ENCODE measurements around the gene MCM7.
"Not testable (repeated sequence)": the region's sequence is repeated elsewhere in the genome, so short reads cannot be mapped to it uniquely, and the experiment has no call there.

The MCM7 gene

DNA sequence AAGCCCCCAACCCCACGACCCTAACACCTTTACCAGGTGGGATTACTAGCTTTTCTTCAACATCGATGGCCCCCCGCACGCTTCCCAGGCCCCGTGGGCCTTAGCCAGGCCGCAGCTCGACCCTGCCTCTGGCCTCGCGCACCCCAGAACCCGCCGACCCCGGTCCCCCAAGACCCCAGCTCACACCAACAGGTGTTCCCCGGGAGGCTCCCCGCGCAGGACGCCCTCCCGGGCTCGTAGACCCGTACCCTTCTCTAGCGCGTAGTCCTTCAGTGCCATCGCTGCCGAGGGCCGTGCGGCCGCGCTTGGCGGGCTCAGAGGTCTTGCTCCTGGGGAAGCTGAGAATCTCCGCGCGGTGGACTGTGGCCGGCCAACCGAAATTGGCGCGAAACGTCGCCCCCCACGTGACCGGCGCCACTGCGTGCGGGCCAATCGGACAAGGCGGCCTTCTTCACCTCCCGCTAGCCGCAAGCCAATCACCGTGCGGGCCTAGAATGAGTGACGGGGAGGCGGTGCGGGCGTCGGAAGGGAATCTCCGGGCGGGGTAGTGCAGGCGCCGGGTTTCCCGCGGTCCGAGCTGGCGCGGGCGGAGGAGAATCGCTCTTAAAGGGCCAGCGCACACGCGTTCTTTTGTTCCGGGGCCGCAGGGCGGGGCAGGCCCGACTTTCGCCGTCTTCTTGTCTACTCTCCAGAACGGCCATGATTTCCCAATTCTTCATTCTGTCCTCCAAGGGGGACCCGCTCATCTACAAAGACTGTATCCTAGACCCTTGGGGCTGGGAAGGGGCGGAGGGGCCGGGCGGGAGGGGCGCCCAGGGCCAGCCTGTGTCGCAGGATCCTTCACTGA lies at the start of gene MCM7, which contains the start of gene AP4M1:
Gene MCM7, minus strand, starts transcription at position 382 of the 847 bp plus-strand sequence. Its CDS starts 103 bp downstream, at position 279.
Gene AP4M1, plus strand, starts transcription at position 628 of the 847 bp plus-strand sequence. Its CDS starts 72 bp downstream, at position 700.
- peak; percentile 98 for DNase-seq (ENCODE audit: low read depth in 2 of 2)

DNA sequence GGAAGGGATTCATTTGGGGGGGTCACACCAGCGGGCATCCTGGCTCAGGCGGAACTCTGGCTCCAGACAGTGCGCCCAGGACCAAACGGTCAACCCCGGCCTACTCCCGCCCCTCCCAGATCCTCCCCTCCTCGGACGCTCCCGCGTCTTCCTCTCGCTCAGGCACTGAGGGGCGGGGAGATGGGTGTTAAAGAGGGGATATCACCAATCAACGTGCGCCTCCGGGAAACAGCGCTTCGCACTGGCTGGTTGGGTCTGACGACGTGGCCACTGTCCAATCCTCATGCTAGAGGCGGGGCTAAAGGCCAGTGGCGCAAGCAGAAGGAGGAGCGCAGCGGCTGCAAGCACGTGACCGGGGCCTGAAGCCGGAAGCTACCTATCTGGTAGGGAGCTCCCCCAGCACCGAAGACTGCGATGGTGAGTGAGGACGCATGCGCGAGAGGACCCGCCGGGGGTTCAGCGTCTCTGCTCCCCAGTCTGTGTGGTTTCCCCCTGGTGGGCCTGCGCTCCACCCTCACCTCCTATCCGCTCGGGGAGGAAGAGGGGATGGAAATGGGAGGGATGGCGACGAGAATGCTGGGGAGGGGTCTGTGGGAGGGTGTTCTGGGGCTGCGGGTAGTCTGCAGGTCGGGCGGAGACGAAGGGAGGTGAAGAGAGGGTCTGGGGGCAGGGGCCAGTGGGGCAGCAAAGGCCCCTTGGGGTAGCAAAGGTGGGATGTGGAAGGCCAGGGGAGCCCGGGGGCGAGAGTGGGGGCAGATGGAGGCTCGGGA lies 47.5 kb upstream of the MCM7 start, which contains the start of gene LAMTOR4:
Gene LAMTOR4, plus strand, starts transcription at position 360 of the 770 bp plus-strand sequence. Its CDS starts 55 bp downstream, at position 415.
- peak; percentile 96 for DNase-seq (ENCODE audit: low read depth in 2 of 2)

DNA sequence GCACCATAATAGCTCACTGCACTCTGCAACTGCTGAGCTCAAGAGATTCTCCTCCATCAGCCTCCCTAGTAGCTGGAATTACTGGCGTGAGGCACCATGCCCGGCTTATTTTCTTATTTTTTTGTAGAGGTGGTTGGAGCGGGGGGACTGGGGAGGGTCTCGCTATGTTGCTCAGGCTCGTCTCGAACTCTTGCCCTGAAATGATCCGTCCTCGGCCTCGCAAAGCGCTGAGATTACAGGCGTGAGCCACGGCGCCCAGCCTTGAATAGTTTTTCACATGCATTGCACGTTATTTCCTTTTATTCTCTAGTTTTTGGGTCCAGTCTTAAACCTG lies 47.0 kb upstream of the MCM7 start:
- DNase-seq (ENCODE audit: low read depth in 2 of 2), result no peak

DNA sequence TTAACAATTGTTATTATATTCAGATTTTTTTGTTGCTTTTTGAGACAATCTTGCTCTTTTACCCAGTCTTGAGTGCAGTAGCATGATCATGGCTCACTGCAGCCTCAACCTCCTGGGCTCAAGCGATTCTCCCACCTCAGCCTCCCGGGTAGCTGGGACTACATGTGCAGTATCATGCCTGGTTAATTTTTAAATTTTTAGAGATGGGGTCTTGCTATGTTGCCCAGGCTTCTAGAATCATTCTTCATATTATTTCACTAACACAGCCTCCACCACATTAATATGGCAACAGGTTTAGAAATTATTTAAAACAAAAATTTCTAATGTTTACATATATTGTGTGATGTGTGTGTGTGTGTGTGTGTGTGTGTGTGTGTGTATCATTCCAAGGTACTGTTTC lies 46.1 kb upstream of the MCM7 start:
- no peak for DNase-seq (ENCODE audit: low read depth in 2 of 2)

DNA sequence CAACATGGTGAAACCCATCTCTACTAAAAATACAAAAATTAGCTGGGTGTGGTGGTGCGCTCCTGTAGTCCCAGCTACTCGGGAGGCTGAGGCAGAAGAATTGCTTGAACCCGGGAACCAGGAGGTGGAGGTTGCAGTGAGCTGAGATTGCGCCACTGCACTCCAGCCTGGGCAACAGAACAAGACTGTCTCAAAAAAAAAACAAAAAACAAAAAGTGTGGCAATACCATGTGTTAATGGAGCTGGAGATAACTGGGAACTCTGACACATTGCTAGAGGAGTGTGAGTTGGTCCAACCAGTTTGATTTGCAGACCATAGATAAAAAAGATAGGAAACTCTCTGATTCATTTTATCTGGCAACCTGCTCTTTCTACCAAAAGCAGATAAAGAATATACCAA lies 45.2 kb upstream of the MCM7 start:
- not testable (repeated sequence) for DNase-seq (ENCODE audit: low read depth in 2 of 2)

DNA sequence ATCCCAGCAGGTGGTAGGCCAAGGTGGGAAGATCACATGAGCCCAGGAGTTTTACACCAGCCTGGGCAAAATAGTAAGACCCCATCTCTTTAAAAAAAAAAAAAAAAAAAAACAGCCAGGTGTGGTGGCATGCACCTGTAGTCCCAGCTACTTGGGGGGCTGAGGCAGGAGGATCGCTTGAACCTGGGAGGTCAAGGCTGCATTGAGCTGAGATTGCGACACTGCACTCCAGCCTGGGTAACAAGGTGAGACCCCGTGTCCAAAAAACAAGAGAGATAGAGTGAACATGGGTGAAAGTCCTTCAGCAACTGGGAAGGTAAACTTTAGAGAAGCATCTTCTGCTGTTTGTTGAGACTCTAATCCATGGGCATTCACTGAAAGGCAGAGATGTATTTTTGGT lies 41.3 kb upstream of the MCM7 start:
- no peak for DNase-seq (ENCODE audit: low read depth in 2 of 2)

DNA sequence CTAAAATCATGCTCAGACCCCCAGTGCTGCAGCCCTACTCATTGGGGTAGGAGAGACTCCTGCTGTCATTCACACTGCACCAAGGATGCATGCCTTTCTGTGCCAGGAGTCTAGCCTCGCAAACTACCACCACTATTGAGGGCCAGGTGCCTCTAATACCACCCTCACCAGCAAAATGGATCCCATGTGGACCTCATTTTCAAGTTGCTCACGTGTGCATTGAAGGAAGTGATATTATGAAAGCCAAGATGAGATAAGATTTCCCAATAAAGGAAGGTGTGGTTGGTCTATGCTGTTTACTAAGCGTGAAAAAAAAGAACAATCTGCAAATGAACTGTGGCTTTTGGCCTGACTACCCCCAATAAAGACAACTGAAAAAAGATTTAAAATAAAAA lies 40.4 kb upstream of the MCM7 start:
- no peak for DNase-seq (ENCODE audit: low read depth in 2 of 2)

DNA sequence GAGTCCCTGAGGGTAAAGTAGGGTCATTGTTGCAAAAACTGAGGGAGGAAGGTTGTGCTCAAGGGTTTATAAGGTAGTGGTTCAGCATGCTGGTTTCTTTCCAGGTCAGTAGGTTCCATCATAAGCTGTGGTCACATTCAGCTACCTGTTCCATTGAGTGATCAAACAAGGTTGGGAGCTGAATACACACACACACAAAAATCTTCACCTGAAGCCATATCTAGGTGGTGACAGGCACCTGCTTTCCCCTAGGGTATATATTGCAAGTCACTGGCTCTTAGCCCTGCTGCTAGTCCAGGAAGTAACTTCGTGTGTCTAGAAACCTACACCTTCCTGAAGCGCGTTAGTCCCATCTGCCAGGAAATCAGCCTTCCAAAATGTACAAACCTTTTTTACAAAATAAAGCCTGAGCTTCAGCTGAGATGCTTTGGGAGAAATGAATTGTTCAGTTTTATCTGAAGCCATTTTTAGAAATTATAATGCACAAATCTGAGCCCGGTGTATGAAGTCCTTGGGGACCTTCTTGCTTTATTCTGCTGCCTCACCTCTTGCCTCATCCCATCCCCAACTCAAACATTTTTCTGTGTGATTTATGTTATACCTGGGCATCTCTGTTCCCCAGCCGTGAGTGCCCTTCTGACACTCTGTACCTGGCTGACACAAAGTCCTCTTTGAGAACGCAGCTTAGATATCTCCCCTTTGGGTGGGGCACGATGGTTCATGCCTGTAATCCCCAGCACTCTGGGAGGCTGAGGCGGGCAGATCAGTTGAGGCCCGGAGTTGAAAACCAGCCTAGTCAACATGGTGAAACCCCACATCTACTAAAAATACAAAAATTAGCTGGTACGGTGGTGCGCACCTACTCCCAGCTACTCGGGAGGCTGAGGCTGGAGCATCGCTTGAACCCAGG lies 36.9 kb upstream of the MCM7 start:
- DNase-seq (ENCODE audit: low read depth in 2 of 2), result no peak

DNA sequence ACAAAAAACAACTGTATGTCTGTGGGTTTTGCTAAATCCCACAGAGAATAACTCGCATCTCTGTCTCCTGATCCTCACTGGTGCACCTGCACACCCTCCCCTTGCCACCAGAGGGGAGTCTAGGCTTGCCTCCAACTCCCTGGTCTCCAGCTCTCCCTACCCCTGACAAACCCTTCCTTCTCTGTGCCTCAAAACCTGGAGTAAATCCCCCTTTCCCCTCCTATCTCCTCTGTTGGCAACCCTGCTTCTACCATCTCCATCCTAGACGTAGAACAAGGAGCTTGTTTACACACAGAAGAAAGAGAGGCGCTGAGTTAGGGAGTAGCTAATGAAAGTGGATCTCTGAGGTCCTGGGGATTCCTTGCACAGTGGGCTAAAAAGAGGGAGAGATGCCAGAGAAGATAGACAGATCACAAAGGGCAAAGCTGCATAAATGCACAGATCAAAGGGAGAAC lies 31.5 kb upstream of the MCM7 start:
- peak in 1 of 2 experiments; percentile 20 for DNase-seq (ENCODE audit: low read depth in 2 of 2)

DNA sequence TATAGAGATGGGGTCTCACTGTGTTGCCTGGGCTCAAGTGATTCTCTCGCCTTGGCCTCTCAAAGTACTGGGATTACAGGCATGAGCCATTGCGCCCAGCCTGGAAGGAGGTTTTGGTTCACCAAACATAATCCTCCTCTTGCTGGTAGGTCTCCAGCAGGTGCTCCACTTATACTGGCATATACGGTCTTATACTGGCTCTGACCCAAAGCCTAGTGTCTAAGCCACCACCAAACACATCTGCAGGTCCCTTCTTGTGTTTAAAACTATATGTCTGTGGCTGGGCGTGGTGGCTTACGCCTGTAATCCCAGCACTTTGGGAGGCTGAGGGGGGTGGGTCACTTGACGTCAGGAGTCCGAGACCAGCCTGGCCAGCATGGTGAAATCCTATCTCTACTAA lies 30.9 kb upstream of the MCM7 start:
- DNase-seq (ENCODE audit: low read depth in 2 of 2), result no peak

DNA sequence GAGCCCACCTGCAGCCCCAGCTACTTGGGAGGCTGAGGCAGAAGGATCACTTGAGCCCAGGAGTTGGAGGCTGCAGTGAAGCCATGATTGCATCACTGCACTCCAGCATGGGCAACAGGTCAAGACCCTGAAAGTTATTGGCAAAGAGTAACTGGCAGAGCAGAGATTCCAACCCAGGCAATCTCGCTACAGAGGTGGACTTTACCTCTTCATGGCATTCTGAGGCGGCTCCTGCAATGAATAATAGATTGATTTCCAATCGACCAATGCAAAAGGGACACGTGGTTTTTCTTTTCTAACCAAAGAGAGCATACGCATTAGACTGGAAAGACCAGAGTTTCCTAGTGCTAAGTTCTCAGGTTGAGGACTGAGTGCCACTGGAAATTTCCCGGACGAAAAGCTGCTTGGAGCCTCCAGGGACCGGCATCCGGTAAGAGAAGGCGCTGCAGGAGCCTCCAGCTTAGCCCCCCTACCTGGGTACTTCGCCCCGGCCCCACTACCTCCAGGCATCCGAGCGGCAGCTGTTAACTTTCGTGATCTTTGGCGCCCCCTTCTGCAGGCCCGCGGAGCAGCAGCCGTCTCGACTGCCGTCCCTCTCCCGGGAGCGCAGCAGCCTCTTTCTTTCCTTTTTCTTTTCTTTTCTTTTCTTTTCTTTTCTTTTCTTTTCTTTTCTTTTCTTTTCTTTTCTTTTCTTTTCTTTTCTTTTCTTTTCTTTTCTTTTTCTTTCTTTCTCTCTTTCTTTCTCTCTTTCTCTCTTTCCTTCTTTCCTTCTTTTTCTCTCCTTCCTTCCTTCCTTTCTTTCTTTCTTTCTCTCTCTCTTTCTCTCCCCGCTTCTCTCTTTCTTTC lies 29.6 kb upstream of the MCM7 start:
- no peak for DNase-seq (ENCODE audit: low read depth in 2 of 2)

DNA sequence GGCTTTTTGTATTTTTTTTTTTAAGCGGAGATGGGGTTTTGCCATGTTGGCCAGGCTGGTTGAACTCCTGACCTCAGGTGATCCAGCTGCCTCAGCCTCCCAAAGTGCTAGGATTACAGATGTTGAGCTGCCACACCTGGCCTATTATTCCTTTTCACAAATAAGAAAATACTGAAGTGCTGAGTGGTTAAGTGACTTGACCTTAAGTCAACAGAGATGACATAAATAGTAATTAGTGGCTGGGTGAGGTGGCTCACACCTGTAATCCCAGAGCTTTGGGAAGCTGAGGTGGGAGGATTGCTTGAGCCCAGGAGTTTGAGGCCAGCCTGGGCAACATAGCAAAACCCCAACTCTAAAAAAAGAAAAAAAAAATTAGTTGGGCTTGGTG lies 29.0 kb upstream of the MCM7 start:
- not testable (repeated sequence) for DNase-seq (ENCODE audit: low read depth in 2 of 2)

DNA sequence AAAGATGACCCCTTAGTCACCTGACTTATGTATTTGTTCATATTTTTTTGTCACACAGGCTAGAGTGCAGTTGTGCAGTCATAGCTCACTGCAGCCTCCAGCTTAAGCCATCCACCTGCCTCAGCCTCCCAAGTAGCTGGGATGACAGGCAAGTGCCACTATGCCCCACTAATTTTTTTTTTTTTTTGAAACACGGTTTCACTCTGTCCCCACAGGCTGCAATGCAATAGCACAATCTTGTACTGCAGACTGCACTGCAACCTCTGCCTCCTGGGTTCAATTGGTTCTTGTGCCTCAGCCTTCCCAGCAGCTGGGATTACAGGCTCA lies 27.4 kb upstream of the MCM7 start:
- DNase-seq (ENCODE audit: low read depth in 2 of 2), result no peak

DNA sequence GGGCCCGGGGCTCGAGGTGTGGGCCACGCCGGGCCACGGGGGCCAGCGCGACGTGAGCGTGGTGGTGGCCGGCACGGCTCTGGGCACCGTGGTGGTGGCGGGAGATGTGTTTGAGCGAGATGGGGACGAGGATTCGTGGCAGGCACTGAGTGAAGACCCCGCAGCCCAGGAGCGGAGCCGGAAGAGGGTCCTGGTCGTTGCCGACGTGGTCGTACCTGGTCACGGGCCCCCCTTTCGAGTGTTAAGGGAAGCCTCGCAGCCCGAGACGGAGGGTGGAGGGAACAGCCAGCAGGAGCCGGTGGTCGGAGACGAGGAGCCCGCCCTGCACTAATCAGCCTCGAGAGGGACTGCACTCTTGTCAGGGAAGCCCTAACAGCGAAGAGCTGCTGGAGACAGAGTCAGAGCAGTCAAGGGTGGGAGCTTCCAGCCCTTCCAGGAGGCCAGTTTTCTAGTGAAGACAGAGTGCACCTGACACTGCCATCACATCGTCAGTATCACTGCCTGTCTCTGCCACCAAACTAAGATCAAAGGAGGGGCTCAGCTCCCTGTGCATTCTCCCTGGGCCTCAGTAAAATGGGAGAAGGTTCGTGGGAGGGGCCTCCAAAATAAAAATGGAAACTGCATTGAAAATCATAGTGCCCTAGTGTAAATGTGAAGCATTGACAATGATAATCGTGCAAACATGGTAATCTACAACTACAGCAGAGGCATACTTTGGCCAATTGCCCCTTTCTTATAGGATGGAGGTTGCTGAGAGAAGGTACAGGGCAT lies 26.9 kb upstream of the MCM7 start:
- no peak for DNase-seq (ENCODE audit: low read depth in 2 of 2)

DNA sequence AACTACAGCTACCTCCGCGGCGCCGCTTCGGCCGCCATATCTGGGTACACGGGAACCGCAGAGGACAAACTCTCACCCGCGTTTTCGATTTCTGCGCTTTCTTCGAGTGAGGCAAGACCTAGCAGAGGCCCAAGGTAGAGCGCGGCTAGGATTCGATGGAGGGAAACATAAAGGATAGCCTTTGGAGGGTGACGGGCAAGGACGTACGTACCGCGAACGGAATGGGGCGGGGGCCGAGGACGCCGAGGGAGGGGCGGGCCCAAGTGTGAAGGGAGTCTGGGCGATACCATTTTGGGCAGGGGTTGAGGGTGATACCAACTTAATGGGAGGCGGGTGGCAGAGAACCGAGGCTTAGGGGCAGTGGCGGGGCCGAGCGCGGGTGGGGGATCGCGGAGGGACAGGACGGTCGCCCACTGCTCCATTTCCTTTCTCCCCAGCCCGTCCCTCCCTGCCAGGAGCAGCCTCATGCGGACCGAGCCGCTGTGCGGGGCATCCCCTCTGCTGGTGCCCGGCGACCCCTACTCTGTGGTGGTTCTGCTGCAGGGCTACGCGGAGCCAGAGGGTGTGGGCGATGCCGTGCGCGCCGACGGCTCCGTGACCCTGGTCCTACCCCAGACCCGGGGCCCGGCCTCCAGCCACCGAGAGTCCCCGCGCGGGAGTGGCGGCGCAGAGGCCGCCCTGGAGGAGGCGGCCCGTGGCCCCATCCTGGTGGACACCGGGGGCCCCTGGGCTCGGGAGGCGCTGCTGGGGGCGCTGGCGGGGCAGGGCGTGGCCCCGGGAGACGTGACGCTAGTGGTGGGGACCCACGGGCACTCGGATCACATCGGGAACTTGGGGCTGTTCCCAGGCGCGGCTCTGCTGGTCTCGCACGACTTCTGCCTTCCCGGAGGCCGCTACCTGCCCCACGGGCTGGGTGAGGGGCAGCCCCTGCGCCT lies 26.0 kb upstream of the MCM7 start, which contains the start of gene MBLAC1:
Gene MBLAC1, plus strand, starts transcription at position 37 of the 935 bp plus-strand sequence. Its CDS starts 429 bp downstream, at position 466.
- peak; percentile 83 to 84 for DNase-seq (ENCODE audit: low read depth in 2 of 2)

DNA sequence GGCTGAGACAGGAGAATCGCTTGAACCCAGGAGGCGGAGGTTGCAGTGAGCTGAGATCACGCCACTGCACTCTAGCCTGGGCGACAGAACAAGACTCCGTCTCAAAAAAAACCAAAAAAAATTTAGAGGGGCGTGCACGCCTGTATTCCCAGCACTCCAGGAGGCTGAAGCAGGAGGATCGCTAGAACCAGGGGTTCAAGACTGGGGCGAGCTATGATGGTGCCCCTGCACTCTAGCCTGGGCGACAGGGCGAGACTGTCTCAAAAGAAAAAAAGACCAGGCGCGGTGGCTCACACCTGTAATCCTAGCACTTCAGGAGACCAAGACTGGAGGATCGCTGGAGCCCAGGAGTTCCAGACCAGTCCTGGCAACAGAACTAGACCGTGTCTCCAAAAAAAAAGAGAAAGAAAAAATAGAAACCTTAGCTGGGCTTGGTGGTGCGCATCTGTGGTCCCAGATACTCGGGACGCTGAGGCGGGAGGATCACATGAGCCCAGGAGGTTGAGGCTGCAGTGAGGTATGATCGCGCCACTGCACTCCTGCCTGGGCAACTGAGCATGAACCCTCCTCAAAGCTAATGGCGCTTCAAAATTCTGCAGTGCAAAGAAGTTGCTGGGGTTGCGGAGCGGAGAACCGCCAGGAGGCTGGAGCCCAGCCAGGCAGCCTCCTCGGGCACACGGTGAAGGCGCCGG lies 25.2 kb upstream of the MCM7 start:
- no peak for DNase-seq (ENCODE audit: low read depth in 2 of 2)

DNA sequence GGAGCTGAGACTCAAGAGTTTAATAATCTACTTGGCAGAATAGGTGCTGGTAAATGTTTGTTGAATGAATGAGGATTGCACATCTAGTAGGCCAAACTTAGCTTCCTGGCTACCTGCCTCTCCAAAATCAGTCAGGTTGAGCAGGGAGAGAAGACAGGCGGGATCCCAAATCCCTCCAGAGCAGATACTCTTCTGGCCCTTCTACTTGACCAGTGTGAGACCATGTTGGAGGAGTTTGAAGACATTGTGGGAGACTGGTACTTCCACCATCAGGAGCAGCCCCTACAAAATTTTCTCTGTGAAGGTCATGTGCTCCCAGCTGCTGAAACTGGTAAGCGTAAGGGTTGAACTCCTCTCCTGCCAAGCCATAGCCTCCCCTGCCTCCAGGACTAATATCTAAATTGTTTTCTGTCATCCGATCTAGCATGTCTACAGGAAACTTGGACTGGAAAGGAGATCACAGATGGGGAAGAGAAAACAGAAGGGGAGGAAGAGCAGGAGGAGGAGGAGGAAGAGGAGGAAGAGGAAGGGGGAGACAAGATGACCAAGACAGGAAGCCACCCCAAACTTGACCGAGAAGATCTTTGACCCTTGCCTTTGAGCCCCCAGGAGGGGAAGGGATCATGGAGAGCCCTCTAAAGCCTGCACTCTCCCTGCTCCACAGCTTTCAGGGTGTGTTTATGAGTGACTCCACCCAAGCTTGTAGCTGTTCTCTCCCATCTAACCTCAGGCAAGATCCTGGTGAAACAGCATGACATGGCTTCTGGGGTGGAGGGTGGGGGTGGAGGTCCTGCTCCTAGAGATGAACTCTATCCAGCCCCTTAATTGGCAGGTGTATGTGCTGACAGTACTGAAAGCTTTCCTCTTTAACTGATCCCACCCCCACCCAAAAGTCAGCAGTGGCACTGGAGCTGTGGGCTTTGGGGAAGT lies 23.4 kb upstream of the MCM7 start:
- no peak for DNase-seq (ENCODE audit: low read depth in 2 of 2)
